Activated CD8-positive, alpha-beta T cell treated with anti-CD3 and anti-CD28 coated beads for 36 hours (primary cell): Measurements from ENCODE around the gene ADARB2. TPM values are rescaled to one million over a fixed set of nuclear protein-coding genes. Genes with fewer than 3 reads are reported as not detected.
"Not testable (repeated sequence)": the region's sequence is repeated elsewhere in the genome, so short reads cannot be mapped to it uniquely, and the experiment has no call there.

ENCODE experiments used
- ATAC-seq: fragments of 200-7000 bp; cut with Tn5 transposase; one replicate; pipeline ENCODE4 v1.10.0; 2021; ENCODE audit warnings: mild to moderate bottlenecking, moderate library complexity
- CTCF ChIA-PET: fragments of 350-600 bp; sonication (Branson Sonifier 250); formaldehyde crosslinking; loops from one replicate; lab custom pipeline; 2021; ENCODE audit warnings: antibody characterized with exemption; lab: Charles Lee
- POLR2A ChIA-PET: fragments of 350-600 bp; sonication (Branson Sonifier 250); formaldehyde crosslinking; loops from one replicate; lab custom pipeline; 2021; ENCODE audit warnings: antibody characterized with exemption; lab: Charles Lee
- DNase-seq: peaks from one replicate; pipeline ENCODE4 v3.0.0-alpha.2; 2020
- H3K27ac Mint-ChIP-seq: one replicate; pipeline ENCODE4 v1.8.0; 2021; ENCODE audit warnings: mild to moderate bottlenecking, mixed read lengths
- H3K27me3 Mint-ChIP-seq: one replicate; pipeline ENCODE4 v1.8.0; 2021; ENCODE audit warnings: mixed read lengths
- H3K36me3 Mint-ChIP-seq: one replicate; pipeline ENCODE4 v1.8.0; 2021; ENCODE audit warnings: low read depth, mixed read lengths
- H3K4me1 Mint-ChIP-seq: one replicate; pipeline ENCODE4 v1.8.0; 2021; ENCODE audit warnings: low read depth, mixed read lengths
- H3K4me3 Mint-ChIP-seq: one replicate; pipeline ENCODE4 v1.8.0; 2021; ENCODE audit warnings: mild to moderate bottlenecking, moderate library complexity, mixed read lengths
- H3K9me3 Mint-ChIP-seq: one replicate; pipeline ENCODE4 v1.8.0; 2021; ENCODE audit warnings: mixed read lengths
- CTCF ChIP-seq: fragments of 200-600 bp; IDR thresholded peaks from one replicate; pipeline ENCODE4 v1.8.0; 2022; ENCODE audit warnings: antibody characterized with exemption, mild to moderate bottlenecking
- intact Hi-C: fragments of 100-400 bp; cut with micrococcal nuclease; formaldehyde crosslinking; loops from one replicate; pipeline ENCODE4 v1.10.0; 2022
- total RNA-seq, 2 experiments: library from RNA; stranded (reverse); gene quantifications; one replicate each; pipeline ENCODE4 v1.2.3, GENCODE V29; 2021

ADARB2 gene
- total RNA-seq, 2 experiments from 2014 or later, result 1.3 to 1.6 TPM

GRCh38 chr10:1163204-1163660 is 574.1 kb downstream of the ADARB2 start:
- CTCF ChIA-PET, result no interaction called here
- Mint-ChIP-seq H3K27me3 (peaks cover 4% of the 10 kb centered on the region), H3K36me3 (no peaks in the 10 kb centered on the region), H3K27ac (no peak overlapping the region), H3K9me3 (no peaks in the 10 kb centered on the region), H3K4me3 (no peak overlapping the region), H3K4me1 (no peaks in the 10 kb centered on the region)
- no peak for DNase-seq
- no peak for TF ChIP-seq CTCF
- POLR2A ChIA-PET, result interaction anchor here (1.1 kb wide), 1 partner anchor 10 kb away, joined by 3 read pairs; no protein-coding TSS in a partner anchor
- intact Hi-C loops, result no loop called here
- no peak for ATAC-seq

- DNase-seq, result no peak
Observed at GRCh38 chr10:1162481-1163203, 574.7 kb downstream of the ADARB2 start.

GRCh38 chr10:1161315-1161673 is 576.0 kb downstream of the ADARB2 start:
- H3K27me3 Mint-ChIP-seq, H3K36me3 Mint-ChIP-seq, H3K4me1 Mint-ChIP-seq, H3K27ac Mint-ChIP-seq, POLR2A ChIA-PET, H3K4me3 Mint-ChIP-seq, ATAC-seq, H3K9me3 Mint-ChIP-seq, intact Hi-C loops, DNase-seq, CTCF ChIA-PET: not testable (repeated sequence)

More at GRCh38 chr10:1162481-1163203, 574.7 kb downstream of the ADARB2 start:
- intact Hi-C loops, result no loop called here
- Mint-ChIP-seq H3K27me3 (peaks cover 4% of the 10 kb centered on the region), H3K4me3 (no peak overlapping the region), H3K27ac (no peak overlapping the region), H3K36me3 (no peaks in the 10 kb centered on the region), H3K9me3 (no peaks in the 10 kb centered on the region), H3K4me1 (no peaks in the 10 kb centered on the region)
- ChIA-PET POLR2A (no interaction called here), CTCF (no interaction called here)
- no peak for ATAC-seq
- TF ChIP-seq CTCF, result no peak

GRCh38 chr10:1160561-1161314 is 576.6 kb downstream of the ADARB2 start:
- Mint-ChIP-seq H3K36me3 (no peaks in the 10 kb centered on the region), H3K4me3 (no peak overlapping the region), H3K27ac (no peak overlapping the region), H3K4me1 (no peaks in the 10 kb centered on the region), H3K9me3 (no peaks in the 10 kb centered on the region), H3K27me3 (peaks cover 1% of the 10 kb centered on the region)
- ChIA-PET POLR2A (no interaction called here), CTCF (no interaction called here)
- ATAC-seq (no peak), DNase-seq (no peak)
- intact Hi-C loops, result no loop called here
- no peak for TF ChIP-seq CTCF

- H3K36me3 Mint-ChIP-seq, result no peaks in the 10 kb centered on the region
- H3K4me3 Mint-ChIP-seq, result peak overlapping the region; percentile 45
- DNase-seq (no peak), ATAC-seq (peak; percentile 60)
- ChIA-PET POLR2A (no interaction called here), CTCF (no interaction called here)
- intact Hi-C loops, result no loop called here
- no peak overlapping the region for H3K27ac Mint-ChIP-seq
- no peak for TF ChIP-seq CTCF
- H3K4me1 Mint-ChIP-seq, result no peaks in the 10 kb centered on the region
- H3K27me3 Mint-ChIP-seq, result peaks cover 1% of the 10 kb centered on the region
- no peaks in the 10 kb centered on the region for H3K9me3 Mint-ChIP-seq
Observed at GRCh38 chr10:1159131-1160061, 577.9 kb downstream of the ADARB2 start.

- H3K27ac Mint-ChIP-seq, intact Hi-C loops, DNase-seq, H3K4me1 Mint-ChIP-seq, POLR2A ChIA-PET, H3K36me3 Mint-ChIP-seq, H3K9me3 Mint-ChIP-seq, ATAC-seq, H3K4me3 Mint-ChIP-seq, CTCF ChIA-PET, H3K27me3 Mint-ChIP-seq: not testable (repeated sequence)
Observed at GRCh38 chr10:1158536-1158935, 578.8 kb downstream of the ADARB2 start.
